Right renal pelvis (tissue), 4 donors: ENCODE measurements around the gene MAP3K7CL. TPM values are rescaled to one million over a fixed set of nuclear protein-coding genes. Genes with fewer than 3 reads are reported as not detected.
A peak's percentile ranks its signal among the peaks of the same experiment; 100 is the strongest.

ENCODE experiments used
- DNase-seq, 4 donors: peaks; one replicate each; pipeline ENCODE4 v3.0.0-alpha.2; 2013; ENCODE audit warnings: low read depth in 4 of 4, low spot score in 3 of 4, missing footprints in 1 of 4
- polyA plus RNA-seq, 4 donors: library from polyadenylated mRNA; unstranded; fragments of 120-200 nt; gene quantifications; one replicate each; pipeline ENCODE4 v1.2.1, GENCODE V29; 2013; ENCODE audit not compliant: insufficient read length in 4 of 4

Gene MAP3K7CL
- polyA plus RNA-seq, 4 donors, result 5.2 to 7.3 (median 5.6) TPM

- DNase-seq, result no peak
Measured at GRCh38 chr21:29190923-29191331, 60.5 kb downstream of the MAP3K7CL start.

- DNase-seq, result no peak
Measured at GRCh38 chr21:29193072-29193471, 62.6 kb downstream of the MAP3K7CL start.

DNA sequence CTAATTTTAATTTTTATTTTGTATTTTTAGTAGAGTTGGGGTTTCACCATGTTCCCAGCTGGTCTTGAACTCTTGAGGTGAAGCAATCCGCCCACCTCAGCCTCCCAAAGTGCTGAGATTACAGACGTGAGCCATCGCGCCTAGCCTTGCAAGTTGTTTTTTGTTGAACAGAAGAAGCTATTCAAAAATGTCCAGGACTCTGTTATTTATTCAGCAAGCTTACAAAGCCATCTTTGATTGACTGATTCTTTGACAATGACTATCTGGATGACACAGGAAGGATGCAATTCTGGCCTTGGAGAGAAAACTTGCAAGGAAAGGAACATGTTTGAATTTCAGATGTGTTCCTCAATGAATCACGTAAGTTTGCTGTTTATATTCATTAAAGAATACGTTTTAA lies 63.5 kb downstream of the MAP3K7CL start:
- DNase-seq, result no peak

DNA sequence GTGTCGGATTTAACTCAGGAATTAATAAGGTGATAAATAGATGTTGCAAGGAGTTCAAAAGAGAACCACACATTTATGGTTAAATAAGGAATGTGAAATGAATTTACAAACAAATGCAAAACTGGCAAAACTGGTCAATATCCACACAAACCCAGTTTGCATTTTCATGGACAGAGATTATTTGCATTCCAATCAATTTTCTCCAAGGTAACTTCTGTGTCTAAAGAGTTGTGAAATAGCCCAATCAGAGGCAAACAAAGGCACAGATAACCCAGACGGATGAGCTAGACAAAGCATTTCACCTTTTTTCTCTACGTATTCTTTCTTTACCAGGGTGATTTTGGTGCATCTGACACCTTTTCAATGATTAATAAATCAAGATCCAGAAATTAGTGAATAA lies 63.9 kb downstream of the MAP3K7CL start:
- DNase-seq, result no peak

- DNase-seq, result no peak
Measured at GRCh38 chr21:29194847-29195246, 64.4 kb downstream of the MAP3K7CL start.

DNA sequence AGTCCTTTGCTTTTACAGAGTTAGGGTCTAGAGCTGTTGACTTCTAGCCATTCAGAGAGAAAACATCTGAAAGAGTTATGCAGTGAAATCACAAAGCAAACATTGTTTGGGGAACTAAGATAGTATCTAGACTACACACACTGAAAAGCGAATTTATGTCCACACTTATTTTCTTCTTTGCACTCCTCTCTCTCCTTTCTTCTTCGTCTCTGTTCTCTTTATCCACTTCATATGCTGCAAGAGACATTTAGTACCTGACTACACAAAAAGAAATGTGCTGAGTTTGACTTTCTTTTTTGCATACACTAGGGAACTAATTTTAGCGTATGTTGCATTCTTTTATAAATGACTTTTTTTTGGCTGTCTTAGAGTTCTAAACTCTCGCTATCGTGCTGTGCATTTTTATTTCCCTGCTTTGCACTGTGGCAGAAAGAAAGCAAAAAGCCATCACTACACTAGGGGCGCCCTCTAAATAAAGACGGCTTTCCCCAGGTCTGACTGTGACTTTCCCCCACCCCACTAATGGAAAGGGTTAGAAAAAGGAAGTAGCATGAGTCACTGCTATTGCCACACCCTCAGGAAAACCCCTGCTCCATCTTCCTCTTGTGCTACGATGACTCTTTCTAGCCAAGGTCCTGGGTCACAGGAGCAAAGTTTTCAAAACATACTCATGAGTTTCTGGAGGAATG lies 65.7 kb downstream of the MAP3K7CL start:
- no peak for DNase-seq

GRCh38 chr21:29196670-29197191 lies 66.3 kb downstream of the MAP3K7CL start:
- no peak for DNase-seq

GRCh38 chr21:29201186-29201585 lies 70.7 kb downstream of the MAP3K7CL start:
- no peak for DNase-seq

DNA sequence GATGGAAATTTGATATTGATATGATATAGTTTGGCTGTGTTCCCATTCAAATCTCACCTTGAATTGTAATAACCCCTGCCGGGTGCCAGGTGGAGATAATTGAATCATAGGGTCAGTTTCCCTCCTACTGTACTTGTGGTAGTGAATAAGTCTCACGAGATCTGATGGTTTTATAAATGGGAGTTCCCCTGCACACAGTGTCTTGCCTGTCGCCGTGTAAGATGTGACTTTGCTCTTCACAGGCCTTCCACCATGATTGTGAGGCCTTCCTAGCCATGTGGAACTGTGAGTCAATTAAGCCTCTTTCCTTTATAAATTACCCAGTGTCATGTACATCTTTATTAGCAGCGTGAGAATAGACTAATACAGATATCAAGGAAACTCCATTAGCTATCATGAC lies 74.6 kb downstream of the MAP3K7CL start:
- no peak for DNase-seq

- no peak for DNase-seq
Measured at GRCh38 chr21:29205988-29206387, 75.5 kb downstream of the MAP3K7CL start.

DNA sequence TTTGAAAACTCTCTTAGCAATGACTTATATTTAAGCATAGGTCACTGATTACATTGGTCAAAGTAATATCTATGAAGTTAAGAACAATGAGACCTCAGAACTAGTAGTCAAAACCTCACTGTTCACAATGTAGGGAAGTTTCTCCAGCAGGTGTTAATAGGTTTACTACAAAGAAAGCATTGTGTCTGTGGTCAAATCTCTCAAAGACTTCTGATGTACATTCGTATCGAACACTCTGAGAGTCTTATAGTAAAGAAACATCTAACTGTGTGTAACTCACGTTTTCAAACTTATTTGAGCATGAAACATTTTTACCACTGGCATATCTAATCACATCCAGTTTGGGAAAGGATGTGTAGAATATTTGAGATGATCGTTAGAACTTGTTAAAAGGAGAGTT lies 76.0 kb downstream of the MAP3K7CL start:
- DNase-seq, result no peak

GRCh38 chr21:29207201-29207600 lies 76.8 kb downstream of the MAP3K7CL start:
- DNase-seq, result no peak

DNA sequence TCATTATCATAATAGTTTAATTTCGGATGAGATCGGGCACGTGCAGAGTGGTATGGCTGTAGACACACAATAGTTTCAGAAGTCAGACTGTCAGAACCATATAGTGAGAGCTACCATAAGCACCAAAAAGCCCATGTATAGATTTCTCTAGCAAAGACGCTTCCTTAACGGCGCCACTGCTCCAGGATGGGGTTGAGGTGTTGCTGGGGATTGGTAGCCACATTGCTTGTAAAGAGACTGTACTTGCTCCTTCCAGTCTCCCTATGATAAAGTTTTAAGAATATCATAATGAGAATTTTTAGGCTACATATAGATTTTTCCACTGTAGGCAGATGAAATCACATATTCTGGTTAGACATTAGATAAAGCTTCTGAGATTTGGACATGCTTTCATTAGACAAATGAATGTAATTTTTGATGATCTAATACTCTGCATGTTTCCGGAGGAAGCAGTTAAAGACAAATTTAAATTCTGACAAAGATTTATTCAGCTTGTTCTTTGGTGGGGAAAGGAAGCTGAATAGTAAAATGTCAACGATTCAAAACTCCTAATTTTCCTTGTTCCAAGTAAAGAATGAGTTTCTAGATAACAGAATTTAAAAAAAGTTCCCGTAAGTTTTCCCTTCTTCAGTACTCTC lies 77.7 kb downstream of the MAP3K7CL start:
- no peak for DNase-seq

- DNase-seq, result no peak
Measured at GRCh38 chr21:29208682-29209059, 78.2 kb downstream of the MAP3K7CL start.

- DNase-seq, result no peak
Measured at GRCh38 chr21:29209696-29210095, 79.3 kb downstream of the MAP3K7CL start.

GRCh38 chr21:29211205-29211604 lies 80.8 kb downstream of the MAP3K7CL start:
- no peak for DNase-seq

GRCh38 chr21:29212446-29212845 lies 82.0 kb downstream of the MAP3K7CL start:
- no peak for DNase-seq

GRCh38 chr21:29213513-29214385 lies 83.3 kb downstream of the MAP3K7CL start:
- DNase-seq, result no peak

GRCh38 chr21:29215709-29216108 lies 85.3 kb downstream of the MAP3K7CL start:
- no peak for DNase-seq

GRCh38 chr21:29217818-29218291 lies 87.4 kb downstream of the MAP3K7CL start:
- no peak for DNase-seq

GRCh38 chr21:29218749-29219148 lies 88.3 kb downstream of the MAP3K7CL start:
- DNase-seq, result peak in 1 of 4 donors; percentile 15
